ENCODE data around the gene FAM222B. TPM values are rescaled to one million over a fixed set of nuclear protein-coding genes. Genes with fewer than 3 reads are reported as not detected.

FAM222B gene
- total and polyA plus RNA-seq, 9 of the 15 experiments (the other 6 are each of a cell fraction or from before 2014, with no cell fraction given) = 4.0 to 34.6 (median 7.5) TPM

GRCh38 chr17:28719021-28719433 is 123.6 kb downstream of the FAM222B start:
- in situ Hi-C loops (cut with MboI) = no loop called here
- TF ChIP-seq, protein P1, sequence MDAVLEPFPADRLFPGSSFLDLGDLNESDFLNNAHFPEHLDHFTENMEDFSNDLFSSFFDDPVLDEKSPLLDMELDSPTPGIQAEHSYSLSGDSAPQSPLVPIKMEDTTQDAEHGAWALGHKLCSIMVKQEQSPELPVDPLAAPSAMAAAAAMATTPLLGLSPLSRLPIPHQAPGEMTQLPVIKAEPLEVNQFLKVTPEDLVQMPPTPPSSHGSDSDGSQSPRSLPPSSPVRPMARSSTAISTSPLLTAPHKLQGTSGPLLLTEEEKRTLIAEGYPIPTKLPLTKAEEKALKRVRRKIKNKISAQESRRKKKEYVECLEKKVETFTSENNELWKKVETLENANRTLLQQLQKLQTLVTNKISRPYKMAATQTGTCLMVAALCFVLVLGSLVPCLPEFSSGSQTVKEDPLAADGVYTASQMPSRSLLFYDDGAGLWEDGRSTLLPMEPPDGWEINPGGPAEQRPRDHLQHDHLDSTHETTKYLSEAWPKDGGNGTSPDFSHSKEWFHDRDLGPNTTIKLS (IDR thresholded peaks at IDR 0.05; ENCODE audit: borderline replicate concordance, low read depth) = no peak
- TF ChIP-seq, protein P2, sequence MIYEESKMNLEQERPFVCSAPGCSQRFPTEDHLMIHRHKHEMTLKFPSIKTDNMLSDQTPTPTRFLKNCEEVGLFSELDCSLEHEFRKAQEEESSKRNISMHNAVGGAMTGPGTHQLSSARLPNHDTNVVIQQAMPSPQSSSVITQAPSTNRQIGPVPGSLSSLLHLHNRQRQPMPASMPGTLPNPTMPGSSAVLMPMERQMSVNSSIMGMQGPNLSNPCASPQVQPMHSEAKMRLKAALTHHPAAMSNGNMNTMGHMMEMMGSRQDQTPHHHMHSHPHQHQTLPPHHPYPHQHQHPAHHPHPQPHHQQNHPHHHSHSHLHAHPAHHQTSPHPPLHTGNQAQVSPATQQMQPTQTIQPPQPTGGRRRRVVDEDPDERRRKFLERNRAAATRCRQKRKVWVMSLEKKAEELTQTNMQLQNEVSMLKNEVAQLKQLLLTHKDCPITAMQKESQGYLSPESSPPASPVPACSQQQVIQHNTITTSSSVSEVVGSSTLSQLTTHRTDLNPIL (CRISPR knock-in tag; IDR thresholded peaks at IDR 0.05) = no peak
- TF ChIP-seq ZNF3 (CRISPR knock-in tag; IDR thresholded peaks at IDR 0.05) = 0 out of 2 replicates have a peak, but pooled peaks have one; percentile 41
- TF ChIP-seq BCL6 (CRISPR knock-in tag; IDR thresholded peaks at IDR 0.05) = no peak
- no peak for TF ChIP-seq FOXP4 (CRISPR knock-in tag; IDR thresholded peaks at IDR 0.05; ENCODE audit: borderline replicate concordance)
- peak; percentile 55; the same call in 1 of the 2 replicates for TF ChIP-seq SMARCC2 (IDR thresholded peaks at IDR 0.05; ENCODE audit: low read depth)
- TF ChIP-seq ZNF518B (CRISPR knock-in tag; IDR thresholded peaks at IDR 0.05) = no peak
- no peak for TF ChIP-seq WHSC1 (IDR thresholded peaks at IDR 0.05; ENCODE audit: low read length)
- TF ChIP-seq RCOR1 (IDR thresholded peaks at IDR 0.05; ENCODE audit: borderline replicate concordance in 1 of 2, low read depth in 2 of 2, low read length in 2 of 2) = peak; percentile 89 to 96; a peak in 3 of 4 replicates
- TF ChIP-seq, protein P3, sequence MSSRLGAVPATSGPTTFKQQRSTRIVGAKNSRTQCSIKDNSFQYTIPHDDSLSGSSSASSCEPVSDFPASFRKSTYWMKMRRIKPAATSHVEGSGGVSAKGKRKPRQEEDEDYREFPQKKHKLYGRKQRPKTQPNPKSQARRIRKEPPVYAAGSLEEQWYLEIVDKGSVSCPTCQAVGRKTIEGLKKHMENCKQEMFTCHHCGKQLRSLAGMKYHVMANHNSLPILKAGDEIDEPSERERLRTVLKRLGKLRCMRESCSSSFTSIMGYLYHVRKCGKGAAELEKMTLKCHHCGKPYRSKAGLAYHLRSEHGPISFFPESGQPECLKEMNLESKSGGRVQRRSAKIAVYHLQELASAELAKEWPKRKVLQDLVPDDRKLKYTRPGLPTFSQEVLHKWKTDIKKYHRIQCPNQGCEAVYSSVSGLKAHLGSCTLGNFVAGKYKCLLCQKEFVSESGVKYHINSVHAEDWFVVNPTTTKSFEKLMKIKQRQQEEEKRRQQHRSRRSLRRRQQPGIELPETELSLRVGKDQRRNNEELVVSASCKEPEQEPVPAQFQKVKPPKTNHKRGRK (tag; IDR thresholded peaks at IDR 0.05) = no peak
- TF ChIP-seq MCM2 (IDR thresholded peaks at IDR 0.05; ENCODE audit: low read depth) = no peak

More at GRCh38 chr17:28719021-28719433, 123.6 kb downstream of the FAM222B start:
- no peak for DNase-seq (ENCODE audit: extremely low read depth in 1 of 4, low spot score in 3 of 4)
- Histone ChIP-seq H3K36me3 (ENCODE audit: control insufficient read depth, insufficient read depth, low read length) (peaks cover 40% of the 10 kb centered on the region), H3K4me1 (replicated peaks in 1 of 2; ENCODE audit: control insufficient read depth in 2 of 2, insufficient read depth in 2 of 2, low read length in 2 of 2) (peaks cover 32 to 36% of the 10 kb centered on the region in 2 experiments), H3K27me3 (ENCODE audit: control insufficient read depth in 2 of 2, insufficient read depth in 2 of 2, low read length in 2 of 2) (0 out of 5 replicates have a peak, but pooled peaks cover 0 to 11% of the 10 kb centered on the region in 2 experiments), H3K4me2 (ENCODE audit: insufficient read depth, low read length) (peak overlapping the region; percentile 96), H3K27ac (ENCODE audit: extremely low read depth, low read depth, low read length) (peak overlapping the region; percentile 95), H3K9me1 (ENCODE audit: control insufficient read depth, insufficient read depth, low read length) (no peaks in the 10 kb centered on the region), H2AFZ (ENCODE audit: low read depth, low read length) (peak overlapping the region; percentile 99), H3K79me2 (ENCODE audit: control insufficient read depth, insufficient read depth, low read length) (peaks cover 52% of the 10 kb centered on the region), H4K20me1 (replicated peaks; ENCODE audit: control insufficient read depth, insufficient read depth, low read length) (peaks cover 33% of the 10 kb centered on the region), H3K4me3 (peak overlapping the region; percentile 75), H3K9me3 (replicated peaks; ENCODE audit: control insufficient read depth, insufficient read depth, low read depth, low read length) (no peaks in the 10 kb centered on the region), H3K9ac (ENCODE audit: insufficient read depth in 1 of 2, low read depth in 2 of 2, low read length in 2 of 2) (peak overlapping the region; percentile 95 to 100)
- 24% methylated on average over 18 of the region's 18 CpGs for WGBS (ENCODE audit: insufficient coverage, low coverage, missing lambda C conversion rate)
- intact Hi-C loops (cut with micrococcal nuclease) = loop anchor here (1.0 to 2.0 kb wide), 2 partner anchors 8 to 72 kb away; partner anchors contain the start of gene PROCA1
- peak; percentile 0; the same call in 1 of the 3 replicates for ATAC-seq
- no TSS peak for BruUV-seq (replicated peaks)
- no peak for FAIRE-seq
- ChIA-PET CTCF (ENCODE audit: low intra/inter-chr PET ratio) (interaction anchor here (1.5 kb wide), 1 partner anchor 73 kb away, joined by 5 read pairs; no protein-coding TSS in a partner anchor), POLR2A (interaction anchor here (0.6 to 11.1 kb wide), 30 partner anchors 9 to 405 kb away, joined by 3 to 367 read pairs (median 5); partner anchors contain the start of genes ALDOC, BLTP2, FAM222B and FLOT2)

Data from K562 (cell line).